Heart left ventricle (tissue), 13 donors: ENCODE results near the gene ATP5PF.

ENCODE experiments used
- POLR2A ChIP-seq, 2 donors: fragments of 450-650 bp; IDR thresholded peaks; one replicate each; pipeline ENCODE4 v1.6.1; 2017; ENCODE audit warnings: antibody characterized with exemption in 2 of 2, mild to moderate bottlenecking in 2 of 2, moderate library complexity in 2 of 2
- TF ChIP-seq, protein P1 (sequence below), 12 donors: fragments of 200-600 bp; sonication (generic) in 4 of 12; IDR thresholded peaks; one replicate each; pipeline versions ENCODE4 v1.5.0 to v1.8.0; 2018 to 2022; ENCODE audit warnings: antibody characterized with exemption in 12 of 12, mild to moderate bottlenecking in 5 of 12
- donor health status: ischemic (EF 13 %, LVEDD 7.1; RV severe dilation, severe dysfunction).
- donor health status: DM: no; HTN: yes; CAD: no.
- donor health status: DM: no; HTN: no; CAD: no.
- donor health status: ischemic (EF 25% LVEDD 6.9; RV normal size, moderate dysfunction).
- donor health status: ischemic (EF 25% LVEDD 5.7; RV mildly dilated, moderate dysfunction).
- donor health status: ischemic (EF 35%, LVEDD 5.7; RV mildly dilated, moderate dysfunction).
- donor health status: nonischemic (EF 11% LVEDD 7.7; RV severe dilation, severe dysfunction).
- donor health status: DM: yes; HTN: yes; CAD: no.
- donor health status: PGD.
- donor health status: ischemic (EF 29% LVEDD 5.4; RV normal size, mild dysfunction).
- donor health status: nonischemic (EF 23%, LVEDD 6.1; RV moderate dilation, normal function).

DNA sequence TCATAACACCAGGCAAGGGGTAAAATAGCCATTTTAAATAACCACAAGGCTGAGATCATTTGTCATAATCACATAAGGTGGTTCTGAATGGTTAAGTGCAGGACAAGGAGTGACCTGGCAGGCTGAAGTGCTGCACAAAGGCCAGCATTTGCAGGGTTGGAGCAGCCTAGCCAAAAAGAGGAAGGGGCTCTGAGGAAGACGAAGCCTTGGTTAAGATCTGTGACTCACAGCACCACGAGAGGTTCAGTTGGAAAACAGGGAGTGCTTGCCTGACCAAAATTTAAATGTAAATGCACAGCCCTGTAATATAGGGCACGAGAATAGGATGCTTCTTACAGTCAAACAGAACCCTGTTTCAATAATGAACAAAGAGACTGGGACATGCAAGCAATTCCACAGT lies 12.1 kb downstream of the ATP5PF start:
- TF ChIP-seq, protein P1, sequence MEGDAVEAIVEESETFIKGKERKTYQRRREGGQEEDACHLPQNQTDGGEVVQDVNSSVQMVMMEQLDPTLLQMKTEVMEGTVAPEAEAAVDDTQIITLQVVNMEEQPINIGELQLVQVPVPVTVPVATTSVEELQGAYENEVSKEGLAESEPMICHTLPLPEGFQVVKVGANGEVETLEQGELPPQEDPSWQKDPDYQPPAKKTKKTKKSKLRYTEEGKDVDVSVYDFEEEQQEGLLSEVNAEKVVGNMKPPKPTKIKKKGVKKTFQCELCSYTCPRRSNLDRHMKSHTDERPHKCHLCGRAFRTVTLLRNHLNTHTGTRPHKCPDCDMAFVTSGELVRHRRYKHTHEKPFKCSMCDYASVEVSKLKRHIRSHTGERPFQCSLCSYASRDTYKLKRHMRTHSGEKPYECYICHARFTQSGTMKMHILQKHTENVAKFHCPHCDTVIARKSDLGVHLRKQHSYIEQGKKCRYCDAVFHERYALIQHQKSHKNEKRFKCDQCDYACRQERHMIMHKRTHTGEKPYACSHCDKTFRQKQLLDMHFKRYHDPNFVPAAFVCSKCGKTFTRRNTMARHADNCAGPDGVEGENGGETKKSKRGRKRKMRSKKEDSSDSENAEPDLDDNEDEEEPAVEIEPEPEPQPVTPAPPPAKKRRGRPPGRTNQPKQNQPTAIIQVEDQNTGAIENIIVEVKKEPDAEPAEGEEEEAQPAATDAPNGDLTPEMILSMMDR (IDR thresholded peaks at IDR 0.05), result no peak
- no peak for TF ChIP-seq POLR2A (IDR thresholded peaks at IDR 0.05)
